HEK293T (cell line): Measurements from ENCODE around the gene CYP4F2.

Experiments
- FOXA1 ChIP-seq: fragments of 450-650 bp; IDR thresholded peaks from 2 replicates; pipeline ENCODE4 v1.6.1; 2016; ENCODE audit warnings: mild to moderate bottlenecking
- FOXK2 ChIP-seq: fragments of 450-650 bp; IDR thresholded peaks from 2 replicates; pipeline ENCODE4 v1.6.1; 2016; ENCODE audit warnings: mild to moderate bottlenecking
- NFRKB ChIP-seq: fragments of 450-650 bp; IDR thresholded peaks from 2 replicates; pipeline ENCODE4 v1.6.1; 2016; ENCODE audit warnings: mild to moderate bottlenecking, moderate library complexity

- TF ChIP-seq NFRKB (no peak), FOXK2 (no peak), FOXA1 (no peak)
Measured at GRCh38 chr19:15874821-15875474, 22.9 kb downstream of the CYP4F2 start.
